ENCODE results near the gene RPL19.

RPL19 gene

GRCh38 chr17:39173080-39173479 lies 27.0 kb upstream of the RPL19 start:
- no peak for DNase-seq (ENCODE audit: low read depth in 2 of 2)

GRCh38 chr17:39173526-39174274 lies 26.4 kb upstream of the RPL19 start:
- DNase-seq (ENCODE audit: low read depth in 2 of 2): no peak

GRCh38 chr17:39174920-39175694 lies 25.0 kb upstream of the RPL19 start:
- peak; percentile 63 to 73 for DNase-seq (ENCODE audit: low read depth in 2 of 2)

- DNase-seq (ENCODE audit: low read depth in 2 of 2): no peak
These were observed 24.4 kb upstream of the RPL19 start for GRCh38 chr17:39175695-39176093.

GRCh38 chr17:39177256-39177655 lies 22.8 kb upstream of the RPL19 start:
- no peak for DNase-seq (ENCODE audit: low read depth in 2 of 2)

GRCh38 chr17:39178536-39178935 lies 21.5 kb upstream of the RPL19 start:
- no peak for DNase-seq (ENCODE audit: low read depth in 2 of 2)

GRCh38 chr17:39181303-39181702 lies 18.8 kb upstream of the RPL19 start:
- no peak for DNase-seq (ENCODE audit: low read depth in 2 of 2)

- DNase-seq (ENCODE audit: low read depth in 2 of 2): no peak
These were observed 17.0 kb upstream of the RPL19 start for GRCh38 chr17:39183045-39183444.

- DNase-seq (ENCODE audit: low read depth in 2 of 2): no peak
These were observed 16.4 kb upstream of the RPL19 start for GRCh38 chr17:39183720-39184119.

GRCh38 chr17:39186481-39187002 lies 13.5 kb upstream of the RPL19 start:
- no peak for DNase-seq (ENCODE audit: low read depth in 2 of 2)

- no peak for DNase-seq (ENCODE audit: low read depth in 2 of 2)
These were observed 12.8 kb upstream of the RPL19 start for GRCh38 chr17:39187152-39187830.

- no peak for DNase-seq (ENCODE audit: low read depth in 2 of 2)
These were observed 8.2 kb upstream of the RPL19 start for GRCh38 chr17:39191750-39192510.

- DNase-seq (ENCODE audit: low read depth in 2 of 2): no peak
These were observed 7.2 kb upstream of the RPL19 start for GRCh38 chr17:39192901-39193300.

- no peak for DNase-seq (ENCODE audit: low read depth in 2 of 2)
These were observed 6.7 kb upstream of the RPL19 start for GRCh38 chr17:39193346-39193745.

GRCh38 chr17:39194089-39194984 lies 5.7 kb upstream of the RPL19 start:
- DNase-seq (ENCODE audit: low read depth in 2 of 2): no peak

- DNase-seq (ENCODE audit: low read depth in 2 of 2): no peak
These were observed 5.0 kb upstream of the RPL19 start for GRCh38 chr17:39194985-39195524.

GRCh38 chr17:39195568-39196160 lies 4.4 kb upstream of the RPL19 start:
- no peak for DNase-seq (ENCODE audit: low read depth in 2 of 2)

GRCh38 chr17:39196241-39196807 lies 3.8 kb upstream of the RPL19 start:
- DNase-seq (ENCODE audit: low read depth in 2 of 2): no peak

GRCh38 chr17:39196808-39197291 lies 3.2 kb upstream of the RPL19 start:
- no peak for DNase-seq (ENCODE audit: low read depth in 2 of 2)

All from activated CD4-positive, alpha-beta T cell treated with anti-CD3 and anti-CD28 coated beads for 24 hours (primary cell).